ENCODE results near the gene POM121C. TPM values are rescaled to one million over a fixed set of nuclear protein-coding genes. Genes with fewer than 3 reads are reported as not detected.
"Not testable (repeated sequence)": the region's sequence is repeated elsewhere in the genome, so short reads cannot be mapped to it uniquely, and the experiment has no call there.

POM121C gene
- total RNA-seq, 1 donor from 2014 or later: 21.6 TPM

GRCh38 chr7:75374519-75375317 lies 111.4 kb downstream of the POM121C start:
- H3K4me3 ChIP-seq; intact Hi-C loops (cut with DNase I); H3K27me3 ChIP-seq; H3K9me3 ChIP-seq; H3K4me1 ChIP-seq; H3K36me3 ChIP-seq; DNase-seq (ENCODE audit: extremely low spot score in 2 of 2); H3K27ac ChIP-seq: not testable (repeated sequence)

- H3K27me3 ChIP-seq; H3K36me3 ChIP-seq; H3K4me1 ChIP-seq; H3K27ac ChIP-seq; intact Hi-C loops (cut with DNase I); H3K4me3 ChIP-seq; H3K9me3 ChIP-seq; DNase-seq (ENCODE audit: extremely low spot score in 2 of 2): not testable (repeated sequence)
Observed at GRCh38 chr7:75374144-75374518, 112.0 kb downstream of the POM121C start.

- H3K4me3 ChIP-seq; H3K27ac ChIP-seq; H3K4me1 ChIP-seq; H3K9me3 ChIP-seq; DNase-seq (ENCODE audit: extremely low spot score in 2 of 2); intact Hi-C loops (cut with DNase I); H3K27me3 ChIP-seq; H3K36me3 ChIP-seq: not testable (repeated sequence)
Observed at GRCh38 chr7:75367313-75367712, 118.8 kb downstream of the POM121C start.

Small RNA genes within 50 kb of the gene (small RNA-seq; reads per million reads assigned to genes)
- gene AC211429.1 (not detected), gene RF00019 (not detected)

Other genes with a start within 250 kb of the POM121C start
- gene TRIM73, start 90.7 kb downstream of the POM121C start, total RNA-seq: 7.4 TPM
- not detected for gene SPDYE5, start 6.0 kb upstream of the POM121C start, total RNA-seq

All from vagina (tissue), 2 donors.